HUES64 (cell line): Measurements from ENCODE around the gene ATP1B1.
"Not testable (repeated sequence)": the region's sequence is repeated elsewhere in the genome, so short reads cannot be mapped to it uniquely, and the experiment has no call there.

Experiments used
- H3K27ac ChIP-seq: 2 replicates; pipeline ENCODE4 v1.7.0; 2013; ENCODE audit warnings: low read depth, low read length, inconsistent platforms
- H3K27me3 ChIP-seq: 2 replicates; pipeline ENCODE4 v1.6.1; 2013; ENCODE audit warnings: mild to moderate bottlenecking, low read length; ENCODE audit not compliant: insufficient read depth
- H3K36me3 ChIP-seq: 2 replicates; pipeline ENCODE4 v1.6.1; 2013; ENCODE audit warnings: mild to moderate bottlenecking, low read length; ENCODE audit not compliant: insufficient read depth
- H3K4me1 ChIP-seq: 2 replicates; pipeline ENCODE4 v1.6.1; 2013; ENCODE audit warnings: mild to moderate bottlenecking, low read length, moderate library complexity; ENCODE audit not compliant: insufficient read depth
- H3K4me3 ChIP-seq: 2 replicates; pipeline ENCODE4 v1.5.1; 2013; ENCODE audit warnings: mild to moderate bottlenecking, low read length, moderate library complexity
- H3K9ac ChIP-seq: 2 replicates; pipeline ENCODE4 v1.6.1; 2013; ENCODE audit warnings: mild to moderate bottlenecking, low read depth, low read length
- H3K9me3 ChIP-seq: 2 replicates; pipeline ENCODE4 v1.6.1; 2013; ENCODE audit warnings: low read depth, low read length; ENCODE audit not compliant: insufficient read depth
- WGBS: fragments of 150-250, 120-280 bp; methylation state at CpG from one replicate; pipeline ENCODE4 v1.1.7; 2013; ENCODE audit warnings: missing lambda C conversion rate; 5-methylcytosine and 5-hydroxymethylcytosine counted together

ATP1B1 gene

DNA sequence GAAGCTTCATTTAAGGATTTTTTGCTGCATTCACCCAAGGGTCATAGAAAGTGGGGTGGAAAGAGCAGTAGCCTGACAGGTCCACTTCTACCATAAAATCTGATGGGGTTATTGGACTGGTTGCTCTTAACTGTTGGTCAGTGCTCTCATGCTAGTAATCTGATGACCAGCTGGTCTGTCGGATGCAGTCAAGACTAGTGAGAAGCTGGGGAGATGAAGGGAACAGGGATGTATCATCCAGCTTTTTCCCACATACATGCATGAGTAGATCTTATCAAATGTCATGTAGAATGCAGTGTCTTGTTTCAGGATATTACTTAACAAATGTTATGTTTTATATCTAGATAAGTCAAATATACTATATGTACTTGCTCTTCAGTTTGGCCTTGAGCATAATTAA is 11.1 kb downstream of the ATP1B1 start:
- no peak overlapping the region for H3K27ac ChIP-seq
- H3K27me3 ChIP-seq, result no peaks in the 10 kb centered on the region
- H3K4me1 ChIP-seq, result peaks cover 11% of the 10 kb centered on the region; the same call in 1 of the 2 replicates
- peaks cover 58% of the 10 kb centered on the region for H3K36me3 ChIP-seq
- no peak overlapping the region for H3K9ac ChIP-seq
- no peak overlapping the region for H3K4me3 ChIP-seq
- H3K9me3 ChIP-seq, result no peaks in the 10 kb centered on the region
- WGBS, result 100% methylated on average over 1 of the region's 1 CpG

DNA sequence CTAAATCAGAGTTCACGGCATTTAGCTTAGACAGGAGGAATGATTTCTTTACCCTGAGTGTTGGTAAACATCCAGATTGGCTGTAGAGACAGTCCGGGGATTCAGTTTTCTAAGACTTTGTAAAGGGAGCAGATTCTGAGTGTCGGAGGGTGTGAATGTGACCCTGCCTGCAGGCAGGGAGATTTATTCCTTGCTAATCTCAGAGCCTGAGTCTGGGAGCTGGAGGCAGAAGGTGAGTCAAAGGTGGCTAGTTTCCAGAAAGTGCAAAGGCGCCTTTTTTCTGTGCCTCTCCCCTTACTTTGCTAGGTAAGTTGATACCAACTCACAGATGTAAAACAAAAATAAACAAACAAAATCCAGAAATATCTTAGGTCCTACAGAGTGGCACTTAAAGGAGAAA is 11.7 kb downstream of the ATP1B1 start:
- Histone ChIP-seq H3K4me1 (peaks cover 10% of the 10 kb centered on the region; the same call in 1 of the 2 replicates), H3K9me3 (no peaks in the 10 kb centered on the region), H3K9ac (no peak overlapping the region), H3K27ac (no peak overlapping the region), H3K36me3 (peaks cover 54% of the 10 kb centered on the region), H3K4me3 (no peak overlapping the region), H3K27me3 (no peaks in the 10 kb centered on the region)
- WGBS, result 91% methylated on average over 4 of the region's 4 CpGs

DNA sequence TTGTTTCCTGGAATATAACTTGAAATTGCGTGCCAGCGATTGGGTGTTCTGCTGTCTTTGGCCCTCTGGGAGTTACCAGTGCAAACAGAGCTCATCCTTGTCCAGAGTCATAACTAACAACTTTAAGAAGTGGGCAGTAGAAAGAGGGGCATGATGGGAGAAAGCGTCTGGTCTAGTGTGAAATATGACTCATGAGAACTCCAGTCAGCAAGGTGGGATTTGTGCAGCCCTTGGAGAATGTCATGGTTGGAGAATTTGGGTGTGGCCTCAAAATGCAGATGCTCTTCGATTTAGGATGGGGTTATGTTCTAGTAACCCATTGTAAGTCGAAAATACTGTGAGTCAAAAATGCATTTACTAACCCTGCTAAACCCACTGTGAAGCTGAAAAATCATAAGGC is 12.9 kb downstream of the ATP1B1 start:
- H3K4me3 ChIP-seq, result no peak overlapping the region
- WGBS, result 87% methylated on average over 5 of the region's 5 CpGs
- no peaks in the 10 kb centered on the region for H3K9me3 ChIP-seq
- no peak overlapping the region for H3K27ac ChIP-seq
- no peaks in the 10 kb centered on the region for H3K4me1 ChIP-seq
- no peaks in the 10 kb centered on the region for H3K27me3 ChIP-seq
- no peak overlapping the region for H3K9ac ChIP-seq
- H3K36me3 ChIP-seq, result peaks cover 46% of the 10 kb centered on the region

DNA sequence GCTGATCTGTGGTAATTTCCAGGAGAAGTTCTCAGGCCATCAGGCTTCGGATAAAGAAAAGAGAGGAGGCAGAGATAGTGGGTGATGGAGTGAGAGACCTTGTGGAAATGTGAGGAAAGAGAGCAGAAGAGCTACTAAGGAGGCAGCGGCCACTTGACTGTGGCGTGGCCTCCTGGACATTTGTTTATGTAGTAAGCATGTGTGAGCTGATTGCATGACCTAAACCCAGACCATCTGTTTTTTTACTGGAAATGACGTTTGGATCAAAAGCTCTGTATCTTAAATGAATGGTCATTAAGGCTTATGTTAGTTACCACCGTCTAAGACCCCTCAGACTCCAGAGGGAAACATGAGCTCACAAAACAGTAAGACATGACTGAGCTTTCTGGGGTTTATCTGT is 13.6 kb downstream of the ATP1B1 start:
- Histone ChIP-seq H3K9me3 (no peaks in the 10 kb centered on the region), H3K4me3 (no peak overlapping the region), H3K27me3 (no peaks in the 10 kb centered on the region), H3K27ac (no peak overlapping the region), H3K4me1 (no peaks in the 10 kb centered on the region), H3K9ac (no peak overlapping the region), H3K36me3 (peaks cover 50% of the 10 kb centered on the region)
- WGBS, result 96% methylated on average over 5 of the region's 5 CpGs

DNA sequence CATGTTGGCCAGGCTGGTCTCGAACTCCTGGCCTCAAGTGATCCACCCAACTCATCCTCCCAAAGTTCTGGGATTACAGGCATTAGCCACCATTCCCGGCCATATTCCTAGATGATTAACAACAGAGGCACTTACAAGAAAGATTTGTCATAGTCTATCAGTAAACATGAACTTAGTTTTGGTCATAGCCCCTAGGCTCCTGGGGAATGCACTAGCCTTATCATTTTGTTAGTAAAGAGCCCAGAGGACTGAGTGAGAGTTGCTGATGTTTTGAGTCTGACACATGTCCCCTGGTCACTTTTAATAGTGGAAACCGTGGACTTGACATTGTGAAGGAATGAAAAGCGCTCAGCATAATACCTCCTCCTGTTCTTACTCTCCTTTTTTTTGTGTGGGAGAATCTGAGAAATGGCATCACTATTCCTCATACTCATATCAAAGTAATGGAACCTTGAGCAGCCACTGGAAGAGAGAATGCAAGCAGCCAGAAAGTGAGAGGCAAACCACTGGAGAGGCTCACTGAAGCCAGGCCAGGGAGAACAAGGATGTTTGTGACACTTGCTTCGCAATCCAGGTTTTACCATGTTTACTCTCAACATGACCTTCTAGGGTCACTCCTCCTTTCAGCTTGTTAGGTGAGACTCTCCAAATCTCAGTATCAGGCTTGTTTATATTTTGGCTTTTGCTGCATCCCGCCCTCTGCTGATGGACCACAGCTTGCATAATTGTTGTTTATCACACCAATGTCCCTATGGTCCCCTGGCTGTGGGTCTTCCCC is 14.8 kb downstream of the ATP1B1 start:
- no peak overlapping the region for H3K27ac ChIP-seq
- WGBS, result 87% methylated on average over 5 of the region's 6 CpGs
- no peaks in the 10 kb centered on the region for H3K4me1 ChIP-seq

DNA sequence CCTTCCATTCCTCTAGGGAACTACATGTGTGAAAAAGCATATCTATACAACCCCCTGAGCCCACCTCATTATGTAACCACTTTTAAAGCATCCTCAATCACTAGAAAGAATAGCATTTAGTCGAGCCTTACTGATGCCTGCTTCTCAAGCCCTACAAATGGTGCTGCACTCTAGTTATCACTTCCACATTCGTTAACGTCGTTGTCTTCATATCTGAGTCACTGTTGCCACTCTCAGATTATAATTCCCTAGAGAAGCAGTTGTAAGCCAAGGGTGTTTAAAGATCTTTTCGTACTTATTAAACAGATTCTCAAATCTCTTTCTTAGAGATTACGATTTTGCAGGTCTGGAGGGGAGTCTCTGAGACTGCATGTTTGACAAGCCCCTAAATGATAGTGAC is 16.5 kb downstream of the ATP1B1 start:
- Histone ChIP-seq H3K36me3 (peaks cover 62% of the 10 kb centered on the region), H3K27ac (no peak overlapping the region), H3K4me3 (no peak overlapping the region), H3K4me1 (no peaks in the 10 kb centered on the region), H3K9me3 (no peaks in the 10 kb centered on the region), H3K27me3 (no peaks in the 10 kb centered on the region), H3K9ac (no peak overlapping the region)
- WGBS, result 94% methylated on average over 6 of the region's 6 CpGs

More for the DNA sequence above, 14.8 kb downstream of the ATP1B1 start:
- Histone ChIP-seq H3K9ac (no peak overlapping the region), H3K27me3 (no peaks in the 10 kb centered on the region), H3K9me3 (no peaks in the 10 kb centered on the region), H3K36me3 (peaks cover 60% of the 10 kb centered on the region), H3K4me3 (no peak overlapping the region)

DNA sequence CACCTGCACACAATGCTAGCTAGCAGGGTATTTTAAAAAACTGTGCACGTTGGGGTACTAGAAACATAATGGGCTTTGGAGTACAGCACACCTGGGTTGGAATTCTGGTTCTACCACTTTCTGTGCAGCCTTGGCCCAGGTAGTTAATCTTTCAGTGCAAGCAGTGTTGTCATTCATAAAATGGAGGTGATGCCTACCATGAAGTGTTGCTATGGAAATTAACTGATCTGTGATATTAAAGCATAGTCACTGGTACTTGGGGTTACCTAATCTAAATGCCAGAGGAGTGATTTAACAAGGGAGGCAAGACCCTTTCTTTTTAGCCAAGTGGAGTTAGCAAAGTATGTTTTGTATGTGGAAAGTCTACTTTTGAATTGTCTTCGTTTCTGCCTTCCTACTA is 18.0 kb downstream of the ATP1B1 start:
- Histone ChIP-seq H3K4me1 (no peaks in the 10 kb centered on the region), H3K9me3 (no peaks in the 10 kb centered on the region), H3K4me3 (no peak overlapping the region), H3K36me3 (peaks cover 66% of the 10 kb centered on the region), H3K27ac (no peak overlapping the region), H3K9ac (no peak overlapping the region), H3K27me3 (no peaks in the 10 kb centered on the region)
- 91% methylated on average over 2 of the region's 2 CpGs for WGBS

DNA sequence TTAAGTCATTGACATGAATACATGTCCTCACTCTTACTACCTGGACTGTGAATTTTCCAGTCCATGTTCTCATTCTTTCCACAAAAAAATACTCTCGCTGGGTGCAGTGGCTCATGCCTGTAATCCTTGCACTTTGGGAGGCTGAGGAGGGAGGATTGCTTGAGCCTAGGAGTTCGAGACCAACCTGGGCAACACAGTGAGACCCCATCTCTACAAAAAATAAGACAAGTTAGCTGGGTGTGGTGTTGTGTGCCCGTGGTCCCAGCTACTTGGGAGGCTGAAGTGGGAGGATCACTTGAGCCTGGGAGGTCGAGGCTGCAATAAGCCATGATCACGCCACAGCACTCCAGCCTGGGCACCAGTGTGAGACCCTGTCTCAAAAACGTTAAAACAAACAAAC is 19.1 kb downstream of the ATP1B1 start:
- WGBS, result 94% methylated on average over 6 of the region's 6 CpGs
- H3K36me3 ChIP-seq, result peaks cover 75% of the 10 kb centered on the region
- H3K9ac ChIP-seq, H3K4me3 ChIP-seq, H3K9me3 ChIP-seq, H3K27me3 ChIP-seq, H3K4me1 ChIP-seq, H3K27ac ChIP-seq: not testable (repeated sequence)

DNA sequence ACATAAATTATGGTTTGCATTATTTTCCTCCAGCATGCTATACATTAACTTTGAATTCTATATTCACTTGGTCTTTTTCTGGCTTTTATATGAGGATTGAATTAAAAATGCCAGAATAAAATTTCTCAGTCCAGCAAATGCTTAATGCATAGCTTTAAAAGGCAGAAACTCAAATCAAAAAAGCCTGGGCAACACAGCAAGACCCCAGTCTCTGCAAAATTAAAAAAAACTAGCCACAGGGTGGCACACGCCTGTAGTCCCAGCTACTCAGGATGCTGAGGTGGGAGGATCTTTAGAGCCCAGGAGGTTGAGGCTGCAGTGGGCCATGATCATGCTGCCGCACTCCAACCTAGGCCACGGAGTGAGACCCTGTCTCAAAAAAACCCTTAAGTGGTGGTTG is 19.8 kb downstream of the ATP1B1 start:
- peaks cover 80% of the 10 kb centered on the region for H3K36me3 ChIP-seq

DNA sequence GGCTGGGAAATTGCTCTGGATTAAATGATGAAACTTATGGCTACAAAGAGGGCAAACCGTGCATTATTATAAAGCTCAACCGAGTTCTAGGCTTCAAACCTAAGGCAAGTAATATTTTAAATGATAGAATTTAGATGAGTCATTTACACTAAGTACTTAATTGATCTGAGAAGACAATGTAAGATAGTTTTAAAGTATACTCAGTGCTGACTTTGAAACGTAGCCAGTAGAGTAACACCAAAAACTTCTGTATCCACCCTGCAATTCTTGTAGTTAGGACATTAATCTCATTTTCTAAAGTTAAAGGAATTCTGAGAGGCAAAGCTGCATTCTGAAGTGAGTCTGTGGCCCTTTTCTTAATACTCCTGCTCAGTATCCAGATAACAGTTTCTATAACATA is 20.8 kb downstream of the ATP1B1 start:
- WGBS, result 87% methylated on average over 2 of the region's 3 CpGs
- H3K4me1 ChIP-seq, result no peaks in the 10 kb centered on the region
- no peak overlapping the region for H3K27ac ChIP-seq
- H3K9ac ChIP-seq, result no peak overlapping the region
- H3K27me3 ChIP-seq, result no peaks in the 10 kb centered on the region
- H3K4me3 ChIP-seq, result no peak overlapping the region
- H3K9me3 ChIP-seq, result no peaks in the 10 kb centered on the region
- peaks cover 80% of the 10 kb centered on the region for H3K36me3 ChIP-seq

More for the DNA sequence above, 19.8 kb downstream of the ATP1B1 start:
- Histone ChIP-seq H3K27ac (no peak overlapping the region), H3K4me1 (no peaks in the 10 kb centered on the region), H3K4me3 (no peak overlapping the region), H3K27me3 (no peaks in the 10 kb centered on the region), H3K9me3 (no peaks in the 10 kb centered on the region), H3K9ac (no peak overlapping the region)
- 95% methylated on average over 3 of the region's 3 CpGs for WGBS

DNA sequence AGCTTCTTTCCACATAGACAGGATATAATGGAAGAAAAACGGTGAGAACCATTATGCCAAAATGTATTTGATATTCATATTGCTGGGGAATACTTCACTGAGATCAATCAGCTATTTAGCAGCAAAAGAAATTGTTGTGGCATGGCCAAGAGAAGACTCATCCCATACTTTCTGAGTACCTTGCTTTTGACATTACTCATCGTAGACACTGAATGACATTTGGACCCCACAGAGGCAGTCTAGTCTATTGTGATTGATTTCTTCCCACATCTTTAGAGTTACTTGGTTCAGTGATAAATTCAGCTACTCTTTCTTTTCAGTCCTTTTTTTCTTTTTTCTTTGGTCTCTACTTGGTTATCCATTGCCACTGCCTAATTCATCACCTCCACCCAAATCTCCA is 22.1 kb downstream of the ATP1B1 start:
- 94% methylated on average over 1 of the region's 2 CpGs for WGBS
- H3K4me3 ChIP-seq, result no peak overlapping the region
- H3K27me3 ChIP-seq, result no peaks in the 10 kb centered on the region
- H3K9ac ChIP-seq, result no peak overlapping the region
- no peak overlapping the region for H3K27ac ChIP-seq
- no peaks in the 10 kb centered on the region for H3K4me1 ChIP-seq
- no peaks in the 10 kb centered on the region for H3K9me3 ChIP-seq
- peaks cover 88% of the 10 kb centered on the region for H3K36me3 ChIP-seq
